ENCODE measurements around the gene UBE2J2.

UBE2J2 gene

DNA sequence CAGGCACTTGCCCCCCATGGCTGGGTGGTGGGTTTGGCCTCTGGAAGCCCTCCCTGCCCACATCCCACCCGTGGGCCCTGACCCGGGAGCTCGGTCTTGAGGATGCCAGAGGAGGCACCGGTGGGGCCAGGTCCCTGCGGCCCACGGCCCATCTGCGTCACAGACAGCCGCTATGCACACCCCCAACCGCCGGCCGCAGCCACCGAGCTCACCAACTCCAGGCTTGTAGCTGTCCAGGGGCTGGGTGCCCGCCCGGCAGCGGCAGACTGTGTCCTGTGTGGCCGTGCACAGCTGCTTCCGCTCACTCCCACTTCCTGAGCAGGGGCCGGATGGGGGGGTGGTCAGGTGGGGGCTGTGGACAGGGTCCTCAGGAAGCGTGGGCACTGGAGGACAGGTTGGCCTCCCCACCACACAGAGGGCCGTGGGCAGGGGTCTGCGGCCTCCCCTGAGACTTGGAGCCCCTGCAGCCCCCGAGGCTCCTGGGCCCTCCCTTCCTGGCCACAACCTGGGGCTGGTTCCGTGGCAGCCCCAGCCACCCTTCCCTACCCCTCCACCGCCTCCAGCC lies 60.8 kb downstream of the UBE2J2 start:
- no peak for TF ChIP-seq EZH2 (IDR thresholded peaks at IDR 0.05; ENCODE audit: borderline replicate concordance, low read depth, low read length, severe bottlenecking)
- TF ChIP-seq, protein P1, sequence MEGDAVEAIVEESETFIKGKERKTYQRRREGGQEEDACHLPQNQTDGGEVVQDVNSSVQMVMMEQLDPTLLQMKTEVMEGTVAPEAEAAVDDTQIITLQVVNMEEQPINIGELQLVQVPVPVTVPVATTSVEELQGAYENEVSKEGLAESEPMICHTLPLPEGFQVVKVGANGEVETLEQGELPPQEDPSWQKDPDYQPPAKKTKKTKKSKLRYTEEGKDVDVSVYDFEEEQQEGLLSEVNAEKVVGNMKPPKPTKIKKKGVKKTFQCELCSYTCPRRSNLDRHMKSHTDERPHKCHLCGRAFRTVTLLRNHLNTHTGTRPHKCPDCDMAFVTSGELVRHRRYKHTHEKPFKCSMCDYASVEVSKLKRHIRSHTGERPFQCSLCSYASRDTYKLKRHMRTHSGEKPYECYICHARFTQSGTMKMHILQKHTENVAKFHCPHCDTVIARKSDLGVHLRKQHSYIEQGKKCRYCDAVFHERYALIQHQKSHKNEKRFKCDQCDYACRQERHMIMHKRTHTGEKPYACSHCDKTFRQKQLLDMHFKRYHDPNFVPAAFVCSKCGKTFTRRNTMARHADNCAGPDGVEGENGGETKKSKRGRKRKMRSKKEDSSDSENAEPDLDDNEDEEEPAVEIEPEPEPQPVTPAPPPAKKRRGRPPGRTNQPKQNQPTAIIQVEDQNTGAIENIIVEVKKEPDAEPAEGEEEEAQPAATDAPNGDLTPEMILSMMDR (IDR thresholded peaks at IDR 0.05; ENCODE audit: borderline replicate concordance, extremely low read depth, low read length, poor library complexity, severe bottlenecking) = no peak
- ATAC-seq (ENCODE audit: insufficient read depth, low read depth) (peak; percentile 39), DNase-seq (peak; percentile 52)
- Histone ChIP-seq H3K79me2 (ENCODE audit: insufficient read depth, low read length) (no peaks in the 10 kb centered on the region), H3K9ac (ENCODE audit: low read depth, low read length) (no peak overlapping the region), H3K27me3 (ENCODE audit: insufficient read depth, low read length, poor library complexity) (peaks cover 4% of the 10 kb centered on the region), H3K4me2 (ENCODE audit: insufficient read depth, low read length) (no peak overlapping the region), H3K27ac (ENCODE audit: low read length) (no peak overlapping the region), H2AFZ (ENCODE audit: low read depth, low read length) (no peak overlapping the region), H3K36me3 (ENCODE audit: insufficient read depth, low read length) (peaks cover 20% of the 10 kb centered on the region), H3K4me3 (ENCODE audit: low read depth in 1 of 2, low read length in 2 of 2) (no peak overlapping the region), H3K9me3 (ENCODE audit: insufficient read depth, low read length, severe bottlenecking) (no peaks in the 10 kb centered on the region), H3K4me1 (ENCODE audit: insufficient read depth, low read length) (peaks cover 14% of the 10 kb centered on the region), H4K20me1 (ENCODE audit: insufficient read depth, low read length) (peaks cover 29% of the 10 kb centered on the region)

DNA sequence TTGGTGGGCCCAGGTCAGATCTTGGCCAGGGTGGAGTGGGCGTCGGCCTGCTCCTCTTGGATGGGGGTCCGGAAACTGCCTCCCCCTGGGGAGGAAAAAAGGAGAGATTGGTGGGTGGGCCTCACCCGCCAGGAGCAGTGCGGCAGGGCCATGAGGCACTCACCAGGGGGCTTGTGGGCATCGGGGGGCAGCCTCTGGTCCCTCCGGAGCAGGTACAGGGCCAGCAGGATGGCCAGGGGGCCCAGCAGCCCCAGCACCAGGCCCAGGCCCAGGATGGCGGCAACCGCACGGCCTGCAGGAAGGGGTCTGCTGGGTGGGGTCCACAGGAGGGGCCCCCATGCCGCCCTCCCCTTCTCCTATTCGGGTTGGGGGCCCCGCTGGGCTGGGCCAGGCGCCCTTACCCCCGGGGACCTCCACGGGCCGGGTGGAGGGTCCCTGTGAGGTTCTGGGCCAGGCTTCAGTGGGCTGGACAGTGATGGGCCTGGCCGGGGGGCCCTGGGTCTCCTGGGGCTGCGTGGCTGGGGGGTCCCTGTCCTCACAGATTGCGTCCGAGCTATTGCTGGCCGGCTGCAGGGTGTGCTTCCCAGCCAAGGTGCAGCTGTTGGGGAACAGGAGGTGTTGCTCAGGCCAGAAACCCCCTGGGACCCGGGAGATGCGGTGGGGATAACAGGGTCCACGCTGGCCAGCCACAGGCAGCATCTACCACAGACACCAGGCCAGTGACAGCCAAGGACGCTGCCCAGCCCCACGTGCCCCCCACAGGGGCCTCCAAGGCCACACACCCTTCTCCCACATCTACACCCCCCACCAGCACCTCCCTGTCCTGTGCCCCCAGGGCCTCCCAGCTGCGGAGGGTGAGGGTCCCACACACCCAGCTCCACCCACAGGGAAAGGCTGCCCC lies 61.9 kb downstream of the UBE2J2 start:
- Histone ChIP-seq H3K4me3 (ENCODE audit: low read depth in 1 of 2, low read length in 2 of 2) (no peak overlapping the region), H3K27me3 (ENCODE audit: insufficient read depth, low read length, poor library complexity) (peaks cover 4% of the 10 kb centered on the region)

GRCh38 chr1:1210726-1211540 lies 62.7 kb downstream of the UBE2J2 start:
- Histone ChIP-seq H3K79me2 (ENCODE audit: insufficient read depth, low read length) (no peaks in the 10 kb centered on the region), H3K4me3 (ENCODE audit: low read depth in 1 of 2, low read length in 2 of 2) (no peak overlapping the region), H3K27ac (ENCODE audit: low read length) (no peak overlapping the region), H3K36me3 (ENCODE audit: insufficient read depth, low read length) (peaks cover 6% of the 10 kb centered on the region; the same call in 1 of the 2 replicates), H3K27me3 (ENCODE audit: insufficient read depth, low read length, poor library complexity) (peaks cover 4% of the 10 kb centered on the region), H3K9me3 (ENCODE audit: insufficient read depth, low read length, severe bottlenecking) (no peaks in the 10 kb centered on the region), H4K20me1 (ENCODE audit: insufficient read depth, low read length) (peaks cover 23% of the 10 kb centered on the region), H3K4me2 (ENCODE audit: insufficient read depth, low read length) (no peak overlapping the region), H3K4me1 (ENCODE audit: insufficient read depth, low read length) (peaks cover 14% of the 10 kb centered on the region), H2AFZ (ENCODE audit: low read depth, low read length) (no peak overlapping the region), H3K9ac (ENCODE audit: low read depth, low read length) (no peak overlapping the region)
- no peak for DNase-seq
- ATAC-seq (ENCODE audit: insufficient read depth, low read depth) = no peak
- TF ChIP-seq EZH2 (IDR thresholded peaks at IDR 0.05; ENCODE audit: borderline replicate concordance, low read depth, low read length, severe bottlenecking) = no peak
- TF ChIP-seq, protein P1 (IDR thresholded peaks at IDR 0.05; ENCODE audit: borderline replicate concordance, extremely low read depth, low read length, poor library complexity, severe bottlenecking) = no peak

More for the DNA sequence above, 61.9 kb downstream of the UBE2J2 start:
- Histone ChIP-seq H3K4me2 (ENCODE audit: insufficient read depth, low read length) (no peak overlapping the region), H4K20me1 (ENCODE audit: insufficient read depth, low read length) (peaks cover 31% of the 10 kb centered on the region), H3K27ac (ENCODE audit: low read length) (no peak overlapping the region), H3K36me3 (ENCODE audit: insufficient read depth, low read length) (peaks cover 14% of the 10 kb centered on the region), H3K4me1 (ENCODE audit: insufficient read depth, low read length) (peaks cover 14% of the 10 kb centered on the region), H3K9me3 (ENCODE audit: insufficient read depth, low read length, severe bottlenecking) (no peaks in the 10 kb centered on the region), H2AFZ (ENCODE audit: low read depth, low read length) (no peak overlapping the region), H3K9ac (ENCODE audit: low read depth, low read length) (no peak overlapping the region), H3K79me2 (ENCODE audit: insufficient read depth, low read length) (no peaks in the 10 kb centered on the region)
- TF ChIP-seq, protein P1 (IDR thresholded peaks at IDR 0.05; ENCODE audit: borderline replicate concordance, extremely low read depth, low read length, poor library complexity, severe bottlenecking) = no peak
- TF ChIP-seq EZH2 (IDR thresholded peaks at IDR 0.05; ENCODE audit: borderline replicate concordance, low read depth, low read length, severe bottlenecking) = no peak
- DNase-seq = no peak
- no peak for ATAC-seq (ENCODE audit: insufficient read depth, low read depth)

Data from DND-41 (cell line).